Ishikawa (cell line): ENCODE results near the gene SCARF2.

Experiments
- EGR1 ChIP-seq: IDR thresholded peaks from 2 replicates; pipeline ENCODE4 v1.6.1; 2012
- MAX ChIP-seq: IDR thresholded peaks from 2 replicates; pipeline ENCODE4 v1.6.1; 2012
- REST ChIP-seq: IDR thresholded peaks from 2 replicates; pipeline ENCODE4 v1.6.1; 2012; ENCODE audit warnings: low read depth, mild to moderate bottlenecking
- TCF12 ChIP-seq: IDR thresholded peaks from 2 replicates; pipeline ENCODE4 v1.6.1; 2012; ENCODE audit warnings: low read depth

GRCh38 chr22:20423906-20424551, 13.6 kb downstream of the SCARF2 start:
- TF ChIP-seq REST (no peak), MAX (no peak), TCF12 (no peak), EGR1 (no peak)
